SH-SY5Y (cell line): ENCODE measurements around the gene DLGAP1.

Source experiments
- GATA2 ChIP-seq: IDR thresholded peaks from 2 replicates; pipeline ENCODE4 v1.6.1; 2011; ENCODE audit warnings: mild to moderate bottlenecking, low read depth, low read length
- GATA3 ChIP-seq: IDR thresholded peaks from 2 replicates; pipeline ENCODE4 v1.6.1; 2011; ENCODE audit warnings: low read depth, mild to moderate bottlenecking, low read length, moderate library complexity

- TF ChIP-seq GATA3 (no peak), GATA2 (no peak)
Measured at GRCh38 chr18:3722649-3723433, 732.3 kb downstream of the DLGAP1 start.
